ENCODE measurements around the gene EXTL2.
"Not testable (repeated sequence)": the region's sequence is repeated elsewhere in the genome, so short reads cannot be mapped to it uniquely, and the experiment has no call there.

EXTL2 gene

DNA sequence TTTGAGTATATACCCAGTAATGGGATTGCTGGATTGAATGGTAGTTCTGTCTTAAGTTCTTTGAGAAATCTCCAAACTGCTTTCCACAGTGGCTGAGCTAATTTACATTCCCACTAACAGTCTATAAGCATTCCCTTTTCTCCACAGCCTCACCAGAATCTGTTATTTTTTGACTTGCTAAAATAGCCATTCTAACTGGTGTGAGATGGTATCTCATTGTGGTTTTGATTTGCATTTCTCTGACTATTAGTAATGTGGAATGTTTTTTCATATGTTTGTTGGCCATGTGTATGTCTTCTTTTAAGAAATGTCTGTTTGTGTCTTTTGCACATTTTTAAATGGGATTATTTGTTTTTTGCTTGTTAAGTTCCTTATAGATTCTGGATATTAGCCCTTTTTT is 39.5 kb downstream of the EXTL2 start:
- DNase-seq (ENCODE audit: low spot score): not testable (repeated sequence)

- DNase-seq (ENCODE audit: low spot score): no peak
Measured at GRCh38 chr1:100852976-100853375, 41.7 kb downstream of the EXTL2 start.

DNA sequence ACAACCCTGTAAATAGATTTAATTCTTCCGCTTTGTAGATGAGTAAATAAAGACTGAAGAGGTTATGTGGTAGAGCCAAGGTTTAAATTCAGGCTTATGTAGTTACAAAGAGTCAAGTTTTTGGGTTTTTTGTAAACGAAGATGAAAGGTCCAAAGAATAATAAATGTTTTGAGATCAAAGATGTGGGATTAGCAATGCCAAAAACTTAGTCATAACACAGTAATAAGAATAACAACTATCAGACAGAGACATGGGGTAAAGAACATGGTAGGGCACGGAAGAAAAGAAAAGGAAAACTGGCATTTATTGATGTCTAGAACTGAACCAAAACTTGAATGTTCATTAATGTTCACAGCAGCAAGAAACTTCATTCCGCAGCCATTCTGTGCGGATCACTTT is 42.9 kb downstream of the EXTL2 start:
- DNase-seq (ENCODE audit: low spot score): no peak

- DNase-seq (ENCODE audit: low spot score): no peak
Measured at GRCh38 chr1:100847361-100848082, 47.1 kb downstream of the EXTL2 start.

DNA sequence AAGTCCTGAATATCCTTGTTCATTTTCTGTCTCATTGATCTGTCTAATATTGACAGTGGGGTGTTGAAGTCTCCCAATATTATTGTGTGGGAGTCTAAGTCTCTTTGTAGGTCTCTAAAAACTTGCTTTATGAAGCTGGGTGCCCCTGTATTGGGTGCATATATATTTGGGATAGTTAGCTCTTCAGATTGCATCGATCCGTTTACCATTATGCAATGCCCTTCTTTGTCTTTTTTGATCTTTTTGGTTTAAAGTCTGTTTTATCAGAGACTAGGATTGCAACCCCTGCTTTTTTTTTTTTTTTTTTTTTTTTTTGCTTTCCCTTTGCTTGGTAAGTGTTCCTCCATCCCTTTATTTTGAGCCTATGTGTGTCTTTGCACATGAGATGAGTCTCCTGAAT is 51.5 kb downstream of the EXTL2 start:
- DNase-seq (ENCODE audit: low spot score): not testable (repeated sequence)

DNA sequence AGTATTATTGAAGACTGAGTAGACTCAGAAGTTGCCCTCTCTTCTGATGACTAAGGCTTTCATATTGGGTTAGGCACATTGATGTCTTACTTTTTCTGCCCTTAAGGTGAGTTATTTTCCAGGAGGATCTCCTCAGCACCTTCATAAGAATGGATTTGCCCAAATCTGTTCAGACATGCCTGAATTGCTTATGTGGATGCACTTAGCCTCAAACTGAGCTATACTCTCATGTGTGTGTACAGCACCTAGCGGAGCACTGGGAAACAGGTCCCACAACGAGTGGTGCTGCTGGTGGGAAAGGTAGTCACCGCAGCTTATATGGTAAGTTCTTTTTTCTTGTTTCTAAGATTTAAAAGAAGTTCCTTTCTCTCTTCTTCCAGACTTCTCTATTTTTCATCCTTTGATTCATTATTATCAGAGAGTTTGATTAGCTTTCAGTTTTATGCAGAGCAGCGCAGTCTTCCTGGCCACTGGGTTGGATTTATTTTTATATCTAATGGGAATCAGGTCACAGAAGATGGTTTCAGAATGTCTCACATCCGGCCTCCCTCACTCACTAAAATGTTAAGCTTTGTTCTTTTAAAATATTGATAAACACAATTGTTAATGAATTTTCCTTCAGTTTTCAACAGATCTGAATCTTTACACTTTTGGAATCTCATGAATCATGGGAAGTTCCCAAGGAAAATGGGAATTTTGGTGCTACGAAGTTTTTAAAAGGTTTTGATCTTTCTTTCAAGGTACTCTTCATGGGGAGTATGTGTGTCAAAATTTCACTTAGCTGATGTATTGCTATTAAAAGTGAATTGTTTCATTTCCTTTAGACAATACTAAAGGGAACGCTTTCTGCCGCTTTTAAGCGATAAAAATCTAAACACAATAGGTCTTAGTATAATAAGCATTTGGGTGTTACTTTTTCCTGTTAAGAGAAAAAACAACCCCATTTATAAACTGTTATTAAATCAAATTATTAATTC is 58.5 kb downstream of the EXTL2 start:
- no peak for DNase-seq (ENCODE audit: low spot score)

DNA sequence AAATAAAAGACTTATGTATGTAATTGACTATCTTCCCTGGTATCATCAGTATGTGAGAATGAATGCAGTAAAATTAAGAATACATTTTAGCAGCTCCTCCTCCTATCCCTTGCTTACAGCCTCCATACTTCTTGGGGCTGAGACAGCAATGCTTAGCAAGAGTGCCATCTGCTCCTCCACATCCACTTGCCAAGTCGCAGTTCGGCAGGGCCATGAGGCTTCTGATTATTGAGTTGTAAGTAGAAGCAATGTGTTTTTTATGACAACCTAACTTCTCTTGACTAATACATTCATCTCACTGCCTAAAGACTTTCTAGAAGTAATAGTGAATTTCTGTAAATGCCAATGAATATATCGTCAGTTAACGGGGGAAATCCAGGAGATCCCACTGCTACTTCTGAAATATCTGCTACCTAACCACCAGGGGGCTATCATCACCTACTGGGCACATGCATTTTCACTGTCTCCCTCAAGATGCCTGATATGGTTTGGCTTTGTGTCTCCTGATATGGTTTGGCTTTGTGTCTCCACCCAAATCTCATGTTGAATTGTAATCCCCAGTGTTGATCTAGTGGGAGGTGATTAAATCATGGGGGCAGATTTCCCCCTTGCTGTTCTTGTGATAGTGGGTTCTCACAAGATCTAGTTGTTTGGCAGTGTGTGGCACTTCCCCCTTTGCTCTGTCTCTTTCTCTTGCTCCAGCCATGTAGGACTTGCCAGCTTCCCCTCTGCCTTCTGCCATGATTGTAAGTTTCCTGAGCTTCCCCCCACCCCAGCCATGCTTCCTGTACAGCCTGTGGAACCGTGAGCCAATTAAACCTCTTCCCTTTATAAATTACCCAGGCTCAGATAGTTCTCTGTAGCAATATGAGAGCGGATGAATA is 59.6 kb downstream of the EXTL2 start:
- no peak for DNase-seq (ENCODE audit: low spot score)

DNA sequence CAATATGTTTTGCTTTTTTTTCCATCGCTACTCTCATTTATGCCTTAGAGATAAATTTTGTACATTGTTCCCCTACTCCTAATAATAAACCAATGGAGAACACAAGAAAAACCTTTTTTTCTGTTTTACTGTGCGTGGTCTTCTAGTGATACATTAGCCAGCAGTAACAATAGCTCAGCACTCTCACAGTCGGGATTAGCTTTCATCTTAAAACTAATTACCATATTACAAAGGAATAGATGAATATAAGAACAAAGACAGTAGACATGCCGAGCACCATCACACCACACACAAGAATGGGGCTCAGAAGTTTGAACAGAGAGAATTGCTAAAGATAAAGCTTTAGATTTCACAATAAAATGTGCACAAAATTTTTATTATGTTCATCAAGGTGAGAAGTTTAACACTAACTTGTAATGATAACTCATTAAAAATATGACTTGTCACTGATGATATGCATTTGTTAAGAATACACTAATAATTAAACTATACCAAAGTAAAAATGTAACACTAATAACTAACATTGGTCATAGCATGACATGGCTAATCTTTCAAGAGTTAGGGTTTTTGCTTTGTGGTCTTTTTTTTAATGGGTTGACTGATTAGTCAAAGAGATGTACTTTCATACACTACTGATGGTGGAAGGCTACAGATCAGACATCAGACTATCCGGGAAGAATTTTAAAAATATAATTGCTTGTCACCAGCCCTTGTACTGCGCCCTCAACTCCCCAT is 61.8 kb downstream of the EXTL2 start:
- DNase-seq (ENCODE audit: low spot score): no peak

DNA sequence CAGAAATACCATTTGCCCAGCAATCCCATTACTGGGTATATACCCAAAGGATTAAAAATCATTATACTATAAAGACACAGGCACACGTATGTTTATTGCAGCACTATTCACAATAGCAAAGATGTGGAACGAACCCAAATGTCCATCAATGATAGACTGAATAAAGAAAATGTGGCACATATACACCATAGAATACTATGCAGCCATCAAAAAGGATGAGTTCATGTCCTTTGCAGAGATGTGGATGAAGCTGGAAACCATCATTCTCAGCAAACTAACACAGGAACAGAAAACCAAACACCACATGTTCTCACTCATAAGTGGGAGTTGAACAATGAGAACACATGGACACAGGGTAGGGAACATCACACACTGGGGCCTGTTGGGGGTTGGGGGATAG is 69.0 kb downstream of the EXTL2 start:
- not testable (repeated sequence) for DNase-seq (ENCODE audit: low spot score)
